SK-N-SH (cell line): ENCODE data around the gene POLR3GL.

Source experiments
- EP300 ChIP-seq, 2 experiments: IDR thresholded peaks; 2 replicates each; pipeline versions ENCODE4 v1.4.0 to v1.6.1; 2012; ENCODE audit warnings: borderline replicate concordance in 1 of 2, low read depth in 1 of 2, low read length in 1 of 2
- EZH2phosphoT487 ChIP-seq: fragments of 200-600 bp; sonication (generic); IDR thresholded peaks from 2 replicates; pipeline ENCODE4 v1.6.1; 2017; ENCODE audit warnings: low read depth, mixed run types, mild to moderate bottlenecking, antibody characterized with exemption, moderate library complexity, borderline replicate concordance
- FOSL2 ChIP-seq: IDR thresholded peaks from 2 replicates; pipeline ENCODE4 v1.4.0; 2012; ENCODE audit warnings: low read depth, mild to moderate bottlenecking, moderate library complexity, borderline replicate concordance
- JUND ChIP-seq: IDR thresholded peaks from 2 replicates; pipeline ENCODE4 v1.4.0; 2012
- MXI1 ChIP-seq: IDR thresholded peaks from 2 replicates; pipeline ENCODE4 v1.6.1; 2012; ENCODE audit warnings: mild to moderate bottlenecking, low read depth, low read length, improper control_type of control experiment
- POLR2AphosphoS5 ChIP-seq: IDR thresholded peaks from 2 replicates; pipeline ENCODE4 v1.6.1; 2012; ENCODE audit warnings: low read depth, low read length
- RCOR1 ChIP-seq: fragments of 150-350 bp; IDR thresholded peaks from 2 replicates; pipeline ENCODE4 v1.6.1; 2017; ENCODE audit warnings: antibody characterized with exemption, low read length
- TF ChIP-seq, protein P1 (sequence below): fragments of 200-600 bp; sonication (generic); IDR thresholded peaks from 2 replicates; pipeline ENCODE4 v1.6.1; 2017; ENCODE audit warnings: antibody characterized with exemption, mild to moderate bottlenecking, moderate library complexity
- TF ChIP-seq, protein P2 (sequence below): IDR thresholded peaks from 2 replicates; pipeline ENCODE4 v1.6.1; 2012; ENCODE audit warnings: mild to moderate bottlenecking, low read depth, low read length, moderate library complexity

DNA sequence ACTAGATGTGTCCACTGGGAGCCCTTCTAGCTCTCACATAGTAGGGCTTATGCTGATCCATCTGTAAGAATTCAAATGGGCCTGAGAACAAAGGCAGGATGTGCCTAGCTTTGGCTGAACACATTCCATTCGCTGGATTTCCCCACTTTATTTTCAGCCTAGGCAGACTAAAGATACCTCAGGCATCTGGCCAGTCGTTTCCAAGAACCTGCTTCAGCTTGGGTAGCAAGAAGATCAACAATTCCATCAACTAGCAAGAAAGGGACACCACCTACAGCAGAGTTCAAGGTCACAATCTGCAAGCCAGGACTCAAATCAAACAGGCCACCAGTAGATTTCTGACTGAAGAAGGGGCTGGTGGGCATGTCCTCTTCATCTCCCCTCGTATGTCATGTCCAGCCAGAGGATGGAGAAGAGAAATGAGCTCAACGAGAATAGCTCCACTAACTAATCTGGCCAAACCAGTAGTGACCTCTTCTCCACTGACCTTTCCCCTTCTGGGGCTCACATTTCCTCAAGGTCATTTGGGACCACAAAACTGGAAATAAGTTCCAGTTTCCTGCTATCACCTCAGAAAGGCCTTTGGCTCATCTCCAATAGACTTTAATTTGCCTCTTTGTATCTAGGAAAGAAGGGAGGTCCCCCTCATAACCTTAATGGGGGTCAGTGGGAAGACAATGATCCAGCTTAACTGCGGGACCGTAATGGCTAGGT is 17.7 kb downstream of the POLR3GL start:
- TF ChIP-seq, protein P1, sequence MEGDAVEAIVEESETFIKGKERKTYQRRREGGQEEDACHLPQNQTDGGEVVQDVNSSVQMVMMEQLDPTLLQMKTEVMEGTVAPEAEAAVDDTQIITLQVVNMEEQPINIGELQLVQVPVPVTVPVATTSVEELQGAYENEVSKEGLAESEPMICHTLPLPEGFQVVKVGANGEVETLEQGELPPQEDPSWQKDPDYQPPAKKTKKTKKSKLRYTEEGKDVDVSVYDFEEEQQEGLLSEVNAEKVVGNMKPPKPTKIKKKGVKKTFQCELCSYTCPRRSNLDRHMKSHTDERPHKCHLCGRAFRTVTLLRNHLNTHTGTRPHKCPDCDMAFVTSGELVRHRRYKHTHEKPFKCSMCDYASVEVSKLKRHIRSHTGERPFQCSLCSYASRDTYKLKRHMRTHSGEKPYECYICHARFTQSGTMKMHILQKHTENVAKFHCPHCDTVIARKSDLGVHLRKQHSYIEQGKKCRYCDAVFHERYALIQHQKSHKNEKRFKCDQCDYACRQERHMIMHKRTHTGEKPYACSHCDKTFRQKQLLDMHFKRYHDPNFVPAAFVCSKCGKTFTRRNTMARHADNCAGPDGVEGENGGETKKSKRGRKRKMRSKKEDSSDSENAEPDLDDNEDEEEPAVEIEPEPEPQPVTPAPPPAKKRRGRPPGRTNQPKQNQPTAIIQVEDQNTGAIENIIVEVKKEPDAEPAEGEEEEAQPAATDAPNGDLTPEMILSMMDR = no peak
- TF ChIP-seq RCOR1 (no peak), EZH2phosphoT487 (no peak), MXI1 (no peak), JUND (no peak), FOSL2 (no peak), EP300 (IDR thresholded peaks at IDR 0.05; ENCODE audit: borderline replicate concordance in 1 of 2, low read depth in 1 of 2, low read length in 1 of 2) (no peak), POLR2AphosphoS5 (no peak)
- TF ChIP-seq, protein P2, sequence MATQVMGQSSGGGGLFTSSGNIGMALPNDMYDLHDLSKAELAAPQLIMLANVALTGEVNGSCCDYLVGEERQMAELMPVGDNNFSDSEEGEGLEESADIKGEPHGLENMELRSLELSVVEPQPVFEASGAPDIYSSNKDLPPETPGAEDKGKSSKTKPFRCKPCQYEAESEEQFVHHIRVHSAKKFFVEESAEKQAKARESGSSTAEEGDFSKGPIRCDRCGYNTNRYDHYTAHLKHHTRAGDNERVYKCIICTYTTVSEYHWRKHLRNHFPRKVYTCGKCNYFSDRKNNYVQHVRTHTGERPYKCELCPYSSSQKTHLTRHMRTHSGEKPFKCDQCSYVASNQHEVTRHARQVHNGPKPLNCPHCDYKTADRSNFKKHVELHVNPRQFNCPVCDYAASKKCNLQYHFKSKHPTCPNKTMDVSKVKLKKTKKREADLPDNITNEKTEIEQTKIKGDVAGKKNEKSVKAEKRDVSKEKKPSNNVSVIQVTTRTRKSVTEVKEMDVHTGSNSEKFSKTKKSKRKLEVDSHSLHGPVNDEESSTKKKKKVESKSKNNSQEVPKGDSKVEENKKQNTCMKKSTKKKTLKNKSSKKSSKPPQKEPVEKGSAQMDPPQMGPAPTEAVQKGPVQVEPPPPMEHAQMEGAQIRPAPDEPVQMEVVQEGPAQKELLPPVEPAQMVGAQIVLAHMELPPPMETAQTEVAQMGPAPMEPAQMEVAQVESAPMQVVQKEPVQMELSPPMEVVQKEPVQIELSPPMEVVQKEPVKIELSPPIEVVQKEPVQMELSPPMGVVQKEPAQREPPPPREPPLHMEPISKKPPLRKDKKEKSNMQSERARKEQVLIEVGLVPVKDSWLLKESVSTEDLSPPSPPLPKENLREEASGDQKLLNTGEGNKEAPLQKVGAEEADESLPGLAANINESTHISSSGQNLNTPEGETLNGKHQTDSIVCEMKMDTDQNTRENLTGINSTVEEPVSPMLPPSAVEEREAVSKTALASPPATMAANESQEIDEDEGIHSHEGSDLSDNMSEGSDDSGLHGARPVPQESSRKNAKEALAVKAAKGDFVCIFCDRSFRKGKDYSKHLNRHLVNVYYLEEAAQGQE = no peak
